ENCODE data around the gene CCL23.

DNA sequence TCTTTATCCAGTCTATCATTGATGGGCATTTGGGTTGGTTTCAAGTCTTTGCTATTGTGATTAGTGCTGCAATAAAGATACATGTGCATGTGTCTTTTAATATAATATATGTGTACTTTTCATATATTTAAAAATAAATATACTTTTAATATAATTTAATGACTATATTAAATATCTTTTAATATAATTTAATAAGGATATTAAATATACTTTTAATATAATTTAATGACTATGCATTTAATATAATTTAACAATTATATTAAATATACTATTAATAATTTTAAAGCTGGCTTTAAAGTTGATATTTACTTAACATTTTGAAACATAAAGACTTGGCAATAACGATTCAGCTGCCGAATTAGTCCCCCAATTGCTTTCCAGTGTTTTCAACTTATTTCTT is 1.2 kb downstream of the CCL23 start:
- no peak for TF ChIP-seq POLR2A (IDR thresholded peaks at IDR 0.05)
- no peak for TF ChIP-seq CTCF (IDR thresholded peaks at IDR 0.05)
- TF ChIP-seq POLR2AphosphoS5 (IDR thresholded peaks at IDR 0.05): no peak
- no peak for TF ChIP-seq EP300 (IDR thresholded peaks at IDR 0.05)
